Measurements from ENCODE around the gene OR4K5. TPM values are rescaled to one million over a fixed set of nuclear protein-coding genes. Genes with fewer than 3 reads are reported as not detected.
"Not testable (repeated sequence)": the region's sequence is repeated elsewhere in the genome, so short reads cannot be mapped to it uniquely, and the experiment has no call there.

Gene OR4K5
- total and polyA plus RNA-seq, 9 donors, result not detected

DNA sequence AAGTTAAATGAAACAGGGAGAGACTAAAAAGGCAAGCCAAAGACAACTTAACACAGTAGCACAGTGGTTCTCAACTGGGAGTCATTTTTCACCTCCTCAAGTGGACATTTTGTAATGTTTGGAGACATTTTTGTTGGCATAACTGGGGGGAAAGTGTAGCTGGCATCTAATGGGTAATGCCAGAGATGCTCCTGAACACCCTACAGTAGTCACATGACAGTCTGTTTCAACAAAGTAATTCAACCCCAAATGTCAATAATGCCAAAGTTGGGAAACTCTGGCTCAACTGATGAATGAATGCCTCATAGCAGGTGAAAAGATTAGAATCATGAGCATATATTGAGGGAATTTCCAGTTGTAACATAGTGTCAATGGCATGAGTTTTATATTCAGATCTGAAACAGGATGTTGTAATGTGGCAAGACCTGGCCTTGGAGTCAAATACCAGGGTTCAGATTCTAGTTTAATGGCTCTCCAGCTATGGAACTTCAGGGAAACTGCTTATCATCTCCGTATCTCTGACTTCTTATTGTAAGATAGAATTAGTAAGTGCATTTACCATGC lies 2.4 kb upstream of the OR4K5 start:
- no CpG with 5 or more reads among the region's 1 CpG for WGBS (ENCODE audit: insufficient coverage)

DNA sequence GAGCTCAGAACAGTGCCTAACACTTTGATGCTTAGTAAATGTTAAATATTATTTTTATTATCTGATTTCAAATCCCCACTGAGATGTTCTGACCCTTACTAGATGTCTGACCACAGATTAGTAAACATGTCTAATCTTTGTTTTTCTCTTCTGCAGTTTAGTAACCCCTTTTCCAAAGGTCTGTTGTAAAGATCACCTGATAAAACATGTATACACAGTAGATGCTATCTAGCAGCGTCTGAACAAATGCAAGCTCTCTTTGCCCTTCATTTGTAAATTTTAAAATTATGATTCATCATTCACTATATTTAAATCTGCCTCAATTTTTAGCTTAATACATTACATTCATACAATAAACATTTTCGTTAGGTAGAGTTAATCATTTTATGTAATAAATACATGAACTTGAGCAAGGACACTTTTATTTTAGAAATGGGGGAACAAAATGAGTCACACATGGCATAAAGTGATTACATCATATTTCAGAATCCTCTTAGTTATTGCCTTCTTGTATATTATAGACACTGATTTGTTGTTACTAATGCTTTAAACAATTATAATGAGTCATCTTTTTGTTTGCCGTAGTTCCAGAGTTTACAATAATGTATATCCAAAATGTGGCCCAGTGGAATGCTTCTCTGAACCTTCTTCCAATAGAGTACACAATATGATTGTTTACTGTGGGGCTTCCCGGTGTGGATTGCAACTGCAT lies 1.7 kb upstream of the OR4K5 start:
- no peaks in the 10 kb centered on the region for H3K36me3 ChIP-seq (ENCODE audit: control insufficient read depth, insufficient read depth, low read length)
- no peak overlapping the region for H3K27ac ChIP-seq (ENCODE audit: low read length)
- DNase-seq, result no peak
- H3K27me3 ChIP-seq (ENCODE audit: control insufficient read depth, insufficient read depth, low read length), result no peaks in the 10 kb centered on the region
- no CpG with 5 or more reads among the region's 4 CpGs for WGBS (ENCODE audit: insufficient coverage)
- H3K9me3 ChIP-seq (replicated peaks; ENCODE audit: control insufficient read depth, low read depth, low read length), result peaks cover 29% of the 10 kb centered on the region
- no peaks in the 10 kb centered on the region for H3K4me1 ChIP-seq (ENCODE audit: control insufficient read depth, insufficient read depth, low read length)
- H3K4me3 ChIP-seq (ENCODE audit: low read length), result no peak overlapping the region

More for the DNA sequence above, 2.4 kb upstream of the OR4K5 start:
- H3K36me3 ChIP-seq (ENCODE audit: control insufficient read depth, insufficient read depth, low read length), result no peaks in the 10 kb centered on the region
- no peak overlapping the region for H3K4me3 ChIP-seq (ENCODE audit: low read length)
- H3K9me3 ChIP-seq (replicated peaks; ENCODE audit: control insufficient read depth, low read depth, low read length), result peaks cover 29% of the 10 kb centered on the region
- DNase-seq, result no peak
- no peaks in the 10 kb centered on the region for H3K27me3 ChIP-seq (ENCODE audit: control insufficient read depth, insufficient read depth, low read length)
- no peak overlapping the region for H3K27ac ChIP-seq (ENCODE audit: low read length)
- H3K4me1 ChIP-seq (ENCODE audit: control insufficient read depth, insufficient read depth, low read length), result no peaks in the 10 kb centered on the region

DNA sequence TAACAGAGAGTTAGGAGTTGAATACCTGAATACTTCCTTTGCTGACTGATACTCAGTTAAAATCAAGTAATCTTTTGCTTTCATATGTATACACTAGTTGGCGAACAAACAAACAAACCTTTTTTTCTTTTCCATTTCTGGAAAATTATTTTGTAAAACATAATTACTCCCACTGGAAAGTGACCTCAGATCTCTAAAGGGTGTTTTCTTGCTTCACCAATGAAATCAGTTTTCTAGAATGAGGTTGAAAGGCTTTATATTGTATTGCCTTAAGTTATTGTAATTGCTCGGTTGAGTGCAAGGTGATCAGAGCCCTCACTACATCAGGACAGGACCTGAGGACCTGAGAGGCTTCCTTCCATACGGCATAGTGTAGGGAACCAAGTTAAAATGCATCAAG lies 10.2 kb downstream of the OR4K5 start, which contains the start of gene OR4K1:
OR4K1 (plus strand) TSS at position 301 of the 400 bp plus-strand sequence. CDS start 4,750 bp downstream, outside the sequence.
- no peak within 1 kb of the TSS for H3K27ac ChIP-seq (ENCODE audit: low read length)
- no peaks in the 10 kb centered on the region for H3K36me3 ChIP-seq (ENCODE audit: control insufficient read depth, insufficient read depth, low read length)
- no peak for DNase-seq
- H3K4me3 ChIP-seq (ENCODE audit: low read length), result no peak within 1 kb of the TSS
- WGBS (ENCODE audit: insufficient coverage), result 60% methylated on average over 1 of the region's 3 CpGs
- no peaks in the 10 kb centered on the region for H3K4me1 ChIP-seq (ENCODE audit: control insufficient read depth, insufficient read depth, low read length)
- H3K9me3 ChIP-seq (replicated peaks; ENCODE audit: control insufficient read depth, low read depth, low read length), result peaks cover 9% of the 10 kb centered on the region
- H3K27me3 ChIP-seq (ENCODE audit: control insufficient read depth, insufficient read depth, low read length), result no peaks in the 10 kb centered on the region

DNA sequence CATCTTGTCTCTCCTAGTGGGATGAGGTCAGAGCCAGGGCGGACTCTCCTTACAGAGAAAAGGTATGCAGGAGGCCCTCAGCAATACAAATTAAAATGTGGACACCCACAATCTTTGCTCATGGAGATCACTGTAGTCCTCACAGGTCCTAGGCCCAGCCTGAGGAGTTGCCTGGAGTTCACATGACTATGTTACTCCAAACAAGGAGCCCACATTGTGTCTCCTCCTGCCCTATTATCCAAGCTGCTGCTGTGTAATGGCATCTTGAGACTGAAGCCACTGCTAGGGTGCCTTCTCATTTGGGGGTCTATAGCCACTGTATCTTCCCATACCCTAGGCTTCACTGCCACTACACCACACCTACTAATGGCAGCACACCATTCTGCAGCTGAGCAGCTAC lies 21.3 kb downstream of the OR4K5 start:
- Histone ChIP-seq H3K36me3 (ENCODE audit: control insufficient read depth, insufficient read depth, low read length) (no peaks in the 10 kb centered on the region), H3K27me3 (ENCODE audit: control insufficient read depth, insufficient read depth, low read length) (no peaks in the 10 kb centered on the region), H3K27ac (ENCODE audit: low read length) (no peak overlapping the region), H3K4me3 (ENCODE audit: low read length) (no peak overlapping the region), H3K9me3 (replicated peaks; ENCODE audit: control insufficient read depth, low read depth, low read length) (peaks cover 13% of the 10 kb centered on the region), H3K4me1 (ENCODE audit: control insufficient read depth, insufficient read depth, low read length) (no peaks in the 10 kb centered on the region)
- DNase-seq, result no peak
- 83% methylated on average over 1 of the region's 1 CpG for WGBS (ENCODE audit: insufficient coverage)

DNA sequence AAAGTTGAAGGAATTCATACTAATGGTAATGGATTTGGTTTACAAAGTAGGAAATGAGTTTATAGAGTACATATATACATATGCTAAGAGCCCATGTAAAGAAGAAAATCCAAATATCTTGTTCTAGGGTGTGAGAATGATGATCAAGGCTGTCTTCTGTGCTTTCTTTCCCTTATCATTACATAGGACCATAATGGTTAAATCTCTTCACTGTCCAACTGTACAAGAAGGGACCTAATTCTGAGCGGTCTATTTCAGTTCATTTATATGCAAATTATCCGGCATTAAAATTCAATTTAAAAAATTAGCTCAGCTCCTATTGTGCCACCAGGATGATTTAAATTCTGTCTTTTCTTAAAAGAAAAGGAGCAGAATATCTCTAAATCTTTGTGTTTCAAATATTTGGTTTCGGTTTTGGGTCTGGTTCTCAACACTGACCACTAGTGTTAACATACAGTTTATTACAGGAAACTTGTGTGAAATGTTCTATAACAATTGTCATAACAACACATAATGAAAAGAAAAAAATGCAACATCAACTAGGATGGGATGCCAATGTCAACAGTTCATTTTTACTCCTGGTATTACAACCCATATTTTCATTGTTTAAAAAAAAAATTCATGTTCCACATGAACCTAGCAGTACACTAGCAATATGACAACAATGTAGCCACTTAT lies 27.1 kb downstream of the OR4K5 start:
- Histone ChIP-seq H3K4me1 (ENCODE audit: control insufficient read depth, insufficient read depth, low read length) (no peaks in the 10 kb centered on the region), H3K27me3 (ENCODE audit: control insufficient read depth, insufficient read depth, low read length) (no peaks in the 10 kb centered on the region), H3K36me3 (ENCODE audit: control insufficient read depth, insufficient read depth, low read length) (no peaks in the 10 kb centered on the region), H3K9me3 (replicated peaks; ENCODE audit: control insufficient read depth, low read depth, low read length) (peaks cover 13% of the 10 kb centered on the region), H3K4me3 (ENCODE audit: low read length) (no peak overlapping the region), H3K27ac (ENCODE audit: low read length) (no peak overlapping the region)
- DNase-seq, result no peak
- no CpG with 5 or more reads among the region's 3 CpGs for WGBS (ENCODE audit: insufficient coverage)

DNA sequence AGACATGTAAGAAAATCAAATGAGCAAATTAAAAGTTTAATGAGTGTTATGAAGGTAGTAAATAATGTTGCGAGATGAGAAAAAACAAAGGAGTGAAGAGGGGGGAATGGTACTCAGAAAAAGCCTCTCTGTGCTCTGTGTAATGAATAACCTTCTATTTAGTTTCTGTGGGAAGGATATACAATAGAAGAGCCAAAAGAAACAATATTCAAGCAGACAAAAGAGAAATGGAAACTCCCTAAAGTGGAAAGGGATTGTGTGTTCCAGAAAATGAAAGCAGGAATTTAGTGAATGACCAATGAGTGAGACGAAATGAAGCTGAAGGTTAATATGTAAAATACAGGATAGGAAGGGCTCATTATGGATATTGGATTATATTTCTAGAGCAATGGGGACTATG lies 28.8 kb downstream of the OR4K5 start:
- Histone ChIP-seq H3K9me3 (replicated peaks; ENCODE audit: control insufficient read depth, low read depth, low read length) (peaks cover 17% of the 10 kb centered on the region), H3K4me3 (ENCODE audit: low read length) (no peak overlapping the region), H3K27me3 (ENCODE audit: control insufficient read depth, insufficient read depth, low read length) (no peaks in the 10 kb centered on the region), H3K36me3 (ENCODE audit: control insufficient read depth, insufficient read depth, low read length) (no peaks in the 10 kb centered on the region), H3K4me1 (ENCODE audit: control insufficient read depth, insufficient read depth, low read length) (no peaks in the 10 kb centered on the region), H3K27ac (ENCODE audit: low read length) (no peak overlapping the region)
- 40% methylated on average over 1 of the region's 2 CpGs for WGBS (ENCODE audit: insufficient coverage)
- no peak for DNase-seq

DNA sequence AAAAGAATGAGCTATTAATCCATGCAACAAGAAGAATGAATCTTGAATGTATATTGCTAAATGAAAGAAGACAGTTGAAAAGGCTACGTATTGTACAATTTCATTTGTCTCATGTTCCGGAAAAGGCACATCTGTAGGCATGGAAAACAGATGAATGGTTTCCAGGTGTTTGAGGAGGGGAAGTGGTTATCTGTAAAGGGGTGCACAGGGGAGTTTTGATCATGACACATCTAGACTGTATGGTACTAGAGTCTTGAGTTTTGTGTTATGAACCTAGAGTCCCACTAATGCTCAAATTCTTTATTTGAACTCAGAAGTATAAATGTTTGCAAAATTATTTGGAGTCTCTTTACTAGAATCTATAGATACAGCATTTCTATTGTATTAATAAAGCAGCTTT lies 49.3 kb downstream of the OR4K5 start:
- not testable (repeated sequence) for H3K9me3 ChIP-seq (replicated peaks; ENCODE audit: control insufficient read depth, low read depth, low read length); H3K4me3 ChIP-seq (ENCODE audit: low read length); DNase-seq; H3K27me3 ChIP-seq (ENCODE audit: control insufficient read depth, insufficient read depth, low read length); H3K27ac ChIP-seq (ENCODE audit: low read length); H3K4me1 ChIP-seq (ENCODE audit: control insufficient read depth, insufficient read depth, low read length); H3K36me3 ChIP-seq (ENCODE audit: control insufficient read depth, insufficient read depth, low read length)
- WGBS (ENCODE audit: insufficient coverage), result no CpG with 5 or more reads among the region's 2 CpGs

Other genes starting within 250 kb of the OR4K5 start
- gene OR11H2, start 206.7 kb upstream of the OR4K5 start, total RNA-seq, result not detected
- gene OR11H2, start 206.7 kb upstream of the OR4K5 start, polyA plus RNA-seq (ENCODE audit: insufficient read depth in 1 of 8, insufficient read length in 8 of 8, low replicate concordance in 1 of 8), result not detected
- gene OR4Q3, start 177.0 kb upstream of the OR4K5 start, total RNA-seq, result not detected
- gene OR4Q3, start 177.0 kb upstream of the OR4K5 start, polyA plus RNA-seq (ENCODE audit: insufficient read depth in 1 of 8, insufficient read length in 8 of 8, low replicate concordance in 1 of 8), result not detected
- gene OR4M1, start 147.1 kb upstream of the OR4K5 start, total RNA-seq, result not detected
- gene OR4M1, start 147.1 kb upstream of the OR4K5 start, polyA plus RNA-seq (ENCODE audit: insufficient read depth in 1 of 8, insufficient read length in 8 of 8, low replicate concordance in 1 of 8), result under 1 TPM in 1 of 8 donors, not detected in 7; 0.08 TPM
- not detected for gene OR4N2, start 116.8 kb upstream of the OR4K5 start, total RNA-seq
- not detected for gene OR4N2, start 116.8 kb upstream of the OR4K5 start, polyA plus RNA-seq (ENCODE audit: insufficient read depth in 1 of 8, insufficient read length in 8 of 8, low replicate concordance in 1 of 8)
- gene OR4K2, start 45.5 kb upstream of the OR4K5 start, total RNA-seq, result not detected
- gene OR4K2, start 45.5 kb upstream of the OR4K5 start, polyA plus RNA-seq (ENCODE audit: insufficient read depth in 1 of 8, insufficient read length in 8 of 8, low replicate concordance in 1 of 8), result under 1 TPM in 2 of 8 donors, not detected in 6; 0.03 to 0.19 TPM
- not detected for gene OR4K1, start 10.3 kb downstream of the OR4K5 start, total RNA-seq
- gene OR4K1, start 10.3 kb downstream of the OR4K5 start, polyA plus RNA-seq (ENCODE audit: insufficient read depth in 1 of 8, insufficient read length in 8 of 8, low replicate concordance in 1 of 8), result not detected
- gene OR4K15, start 55.0 kb downstream of the OR4K5 start, total RNA-seq, result not detected
- not detected for gene OR4K15, start 55.0 kb downstream of the OR4K5 start, polyA plus RNA-seq (ENCODE audit: insufficient read depth in 1 of 8, insufficient read length in 8 of 8, low replicate concordance in 1 of 8)
- gene OR4Q2, start 81.6 kb downstream of the OR4K5 start, total RNA-seq, result not detected
- not detected for gene OR4Q2, start 81.6 kb downstream of the OR4K5 start, polyA plus RNA-seq (ENCODE audit: insufficient read depth in 1 of 8, insufficient read length in 8 of 8, low replicate concordance in 1 of 8)
- not detected for gene OR4K14, start 98.7 kb downstream of the OR4K5 start, total RNA-seq
- not detected for gene OR4K14, start 98.7 kb downstream of the OR4K5 start, polyA plus RNA-seq (ENCODE audit: insufficient read depth in 1 of 8, insufficient read length in 8 of 8, low replicate concordance in 1 of 8)
- gene OR4K13, start 115.4 kb downstream of the OR4K5 start, total RNA-seq, result not detected
- under 1 TPM in 2 of 8 donors, not detected in 6; 0.03 to 0.04 TPM for gene OR4K13, start 115.4 kb downstream of the OR4K5 start, polyA plus RNA-seq (ENCODE audit: insufficient read depth in 1 of 8, insufficient read length in 8 of 8, low replicate concordance in 1 of 8)
- not detected for gene OR4L1, start 139.4 kb downstream of the OR4K5 start, total RNA-seq
- gene OR4L1, start 139.4 kb downstream of the OR4K5 start, polyA plus RNA-seq (ENCODE audit: insufficient read depth in 1 of 8, insufficient read length in 8 of 8, low replicate concordance in 1 of 8), result not detected
- gene OR4K17, start 190.1 kb downstream of the OR4K5 start, total RNA-seq, result not detected
- gene OR4K17, start 190.1 kb downstream of the OR4K5 start, polyA plus RNA-seq (ENCODE audit: insufficient read depth in 1 of 8, insufficient read length in 8 of 8, low replicate concordance in 1 of 8), result under 1 TPM in 5 of 8 donors, not detected in 3; 0.03 to 0.13 (median 0.05) TPM
- not detected for gene OR4N5, start 218.2 kb downstream of the OR4K5 start, total RNA-seq
- not detected for gene OR4N5, start 218.2 kb downstream of the OR4K5 start, polyA plus RNA-seq (ENCODE audit: insufficient read depth in 1 of 8, insufficient read length in 8 of 8, low replicate concordance in 1 of 8)

Measured in muscle of leg (tissue), 11 donors.